Tibial artery (tissue), 4 donors: Measurements from ENCODE around the gene IL2.

Experiments
- DNase-seq, 2 donors: peaks; one replicate each; pipeline ENCODE4 v3.0.0-alpha.2; 2019
- H3K27ac ChIP-seq, 2 donors: fragments of 200-600 bp; sonication (generic) in 1 of 2; 1 replicate in 1 of 2; 2 replicates in 1 of 2; pipeline ENCODE4 v1.5.1; 2018 to 2019; ENCODE audit warnings: mild to moderate bottlenecking in 1 of 2
- H3K27me3 ChIP-seq, 2 donors: fragments of 200-600 bp; sonication (generic) in 1 of 2; one replicate each; pipeline versions ENCODE4 v1.5.1 to v1.6.0; 2016 to 2019
- H3K36me3 ChIP-seq, 3 donors: fragments of 200-600 bp; sonication (generic) in 2 of 3; one replicate each; pipeline ENCODE4 v1.5.1; 2016 to 2019; ENCODE audit warnings: mild to moderate bottlenecking in 2 of 3
- H3K4me1 ChIP-seq, 4 donors: fragments of 200-600 bp; sonication (generic) in 2 of 4; 1 replicate in 3 of 4; 2 replicates in 1 of 4; pipeline ENCODE4 v1.5.1; 2016 to 2019
- H3K4me3 ChIP-seq, 2 donors: fragments of 200-600 bp; sonication (generic) in 1 of 2; 1 replicate in 1 of 2; 2 replicates in 1 of 2; pipeline ENCODE4 v1.5.1; 2018 to 2019; ENCODE audit warnings: mild to moderate bottlenecking in 2 of 2
- H3K9me3 ChIP-seq, 3 donors: fragments of 200-600 bp; sonication (generic) in 1 of 3; one replicate each; pipeline ENCODE4 v1.5.1; 2016 to 2019
- intact Hi-C: fragments of 100-400 bp; cut with DNase I; formaldehyde crosslinking; loops from one replicate; pipeline ENCODE4 v1.15.0; 2023; ENCODE audit warnings: low total_unique reads
- TF ChIP-seq, protein P1 (sequence below), 2 experiments: fragments of 200-600 bp in 1 of 2; fragments of 450-650 bp in 1 of 2; IDR thresholded peaks; one replicate each; pipeline ENCODE4 v1.5.1; 2017 to 2019; ENCODE audit warnings: antibody characterized with exemption in 2 of 2, mild to moderate bottlenecking in 1 of 2, moderate library complexity in 1 of 2

The IL2 gene

GRCh38 chr4:122431351-122431750, 25.2 kb downstream of the IL2 start:
- no peaks in the 10 kb centered on the region for H3K36me3 ChIP-seq
- no peak for DNase-seq
- TF ChIP-seq, protein P1, sequence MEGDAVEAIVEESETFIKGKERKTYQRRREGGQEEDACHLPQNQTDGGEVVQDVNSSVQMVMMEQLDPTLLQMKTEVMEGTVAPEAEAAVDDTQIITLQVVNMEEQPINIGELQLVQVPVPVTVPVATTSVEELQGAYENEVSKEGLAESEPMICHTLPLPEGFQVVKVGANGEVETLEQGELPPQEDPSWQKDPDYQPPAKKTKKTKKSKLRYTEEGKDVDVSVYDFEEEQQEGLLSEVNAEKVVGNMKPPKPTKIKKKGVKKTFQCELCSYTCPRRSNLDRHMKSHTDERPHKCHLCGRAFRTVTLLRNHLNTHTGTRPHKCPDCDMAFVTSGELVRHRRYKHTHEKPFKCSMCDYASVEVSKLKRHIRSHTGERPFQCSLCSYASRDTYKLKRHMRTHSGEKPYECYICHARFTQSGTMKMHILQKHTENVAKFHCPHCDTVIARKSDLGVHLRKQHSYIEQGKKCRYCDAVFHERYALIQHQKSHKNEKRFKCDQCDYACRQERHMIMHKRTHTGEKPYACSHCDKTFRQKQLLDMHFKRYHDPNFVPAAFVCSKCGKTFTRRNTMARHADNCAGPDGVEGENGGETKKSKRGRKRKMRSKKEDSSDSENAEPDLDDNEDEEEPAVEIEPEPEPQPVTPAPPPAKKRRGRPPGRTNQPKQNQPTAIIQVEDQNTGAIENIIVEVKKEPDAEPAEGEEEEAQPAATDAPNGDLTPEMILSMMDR (IDR thresholded peaks at IDR 0.05) = no peak
- H3K4me3 ChIP-seq = no peak overlapping the region
- no peaks in the 10 kb centered on the region for H3K4me1 ChIP-seq
- no peak overlapping the region for H3K27ac ChIP-seq
- no peaks in the 10 kb centered on the region for H3K27me3 ChIP-seq
- H3K9me3 ChIP-seq = no peaks in the 10 kb centered on the region
- intact Hi-C loops = no loop called here

DNA sequence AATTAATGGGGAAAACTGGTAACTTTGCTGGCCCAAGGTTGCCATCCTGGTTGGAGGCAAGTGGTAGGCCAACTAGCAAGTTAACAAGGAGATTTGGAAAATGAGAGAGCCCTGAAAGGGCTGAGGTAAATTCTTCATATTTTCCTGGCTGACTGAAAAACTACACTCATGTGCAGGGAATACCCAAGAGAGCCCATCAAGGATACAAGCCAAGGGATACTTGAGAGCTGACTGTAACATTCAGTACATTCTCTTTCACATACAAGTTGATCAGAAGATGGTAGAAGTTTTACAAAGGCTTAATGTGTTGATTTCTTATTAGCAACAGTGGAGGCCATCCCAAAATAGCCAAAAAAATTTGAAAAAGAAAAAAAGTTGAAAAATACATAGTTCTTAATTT, 33.3 kb downstream of the IL2 start:
- H3K4me3 ChIP-seq = no peak overlapping the region
- H3K9me3 ChIP-seq = no peaks in the 10 kb centered on the region
- H3K27ac ChIP-seq = no peak overlapping the region
- intact Hi-C loops = no loop called here
- TF ChIP-seq, protein P1 (IDR thresholded peaks at IDR 0.05) = no peak
- no peaks in the 10 kb centered on the region for H3K27me3 ChIP-seq
- H3K36me3 ChIP-seq = no peaks in the 10 kb centered on the region
- no peak for DNase-seq
- no peaks in the 10 kb centered on the region for H3K4me1 ChIP-seq

DNA sequence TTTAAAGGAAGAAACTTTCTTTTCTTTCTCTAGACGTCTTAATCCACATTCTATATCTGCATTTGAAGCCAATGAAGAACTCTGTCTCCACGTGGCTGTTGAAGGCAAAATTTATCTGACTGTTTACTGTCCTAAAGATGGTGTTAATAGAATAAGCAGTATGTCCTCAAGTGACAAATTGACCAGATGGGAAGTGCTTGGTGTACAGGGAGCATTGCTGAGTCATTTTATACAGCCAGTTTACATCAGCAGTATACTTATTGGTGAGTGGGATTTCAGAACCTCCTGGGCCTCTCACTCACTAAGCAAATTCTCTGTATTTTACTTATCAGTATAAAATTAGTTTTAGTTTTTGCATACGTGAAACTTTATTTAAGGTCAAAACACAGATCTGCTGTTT, 44.0 kb downstream of the IL2 start:
- Histone ChIP-seq H3K27ac (no peak overlapping the region), H3K36me3 (no peaks in the 10 kb centered on the region), H3K9me3 (no peaks in the 10 kb centered on the region), H3K27me3 (no peaks in the 10 kb centered on the region), H3K4me3 (no peak overlapping the region), H3K4me1 (no peaks in the 10 kb centered on the region)
- intact Hi-C loops = no loop called here
- no peak for DNase-seq
- TF ChIP-seq, protein P1 (IDR thresholded peaks at IDR 0.05) = no peak

DNA sequence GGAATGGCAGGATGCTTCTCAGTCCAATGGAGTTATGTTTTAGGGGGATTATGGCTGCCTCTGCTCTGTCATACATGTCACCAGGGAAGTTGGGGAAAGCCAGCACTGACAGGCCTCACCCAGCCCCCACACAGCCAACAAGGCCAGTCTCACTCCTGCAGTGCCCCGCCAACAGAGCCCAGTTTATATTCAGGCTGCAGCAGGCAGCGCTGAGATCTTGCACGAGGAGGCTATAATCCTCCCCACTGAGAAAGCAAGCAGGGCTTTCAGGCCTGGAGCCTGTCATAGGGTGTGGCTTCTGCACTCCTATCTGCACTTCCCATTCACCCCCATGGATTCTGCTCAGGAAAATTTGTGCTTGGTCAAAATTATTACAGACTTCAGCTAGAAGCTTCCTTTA, 52.7 kb downstream of the IL2 start:
- H3K9me3 ChIP-seq = no peaks in the 10 kb centered on the region
- DNase-seq = no peak
- no peaks in the 10 kb centered on the region for H3K27me3 ChIP-seq
- H3K4me1 ChIP-seq = no peaks in the 10 kb centered on the region
- intact Hi-C loops = no loop called here
- no peak overlapping the region for H3K27ac ChIP-seq
- H3K4me3 ChIP-seq = no peak overlapping the region
- TF ChIP-seq, protein P1 (IDR thresholded peaks at IDR 0.05) = no peak
- no peaks in the 10 kb centered on the region for H3K36me3 ChIP-seq
